GM19468 (cell line): Measurements from ENCODE around the gene STK17B.
A peak's percentile ranks its signal among the peaks of the same experiment; 100 is the strongest.

Experiments
- ATAC-seq: cut with Tn5 transposase; IDR thresholded peaks from one replicate; pipeline ENCODE4 v1.9.1; 2021; ENCODE audit warnings: mild to moderate bottlenecking, moderate library complexity, moderate number of reproducible peaks; ENCODE audit not compliant: unreplicated experiment; ENCODE audit errors: extremely low read depth

The STK17B gene

DNA sequence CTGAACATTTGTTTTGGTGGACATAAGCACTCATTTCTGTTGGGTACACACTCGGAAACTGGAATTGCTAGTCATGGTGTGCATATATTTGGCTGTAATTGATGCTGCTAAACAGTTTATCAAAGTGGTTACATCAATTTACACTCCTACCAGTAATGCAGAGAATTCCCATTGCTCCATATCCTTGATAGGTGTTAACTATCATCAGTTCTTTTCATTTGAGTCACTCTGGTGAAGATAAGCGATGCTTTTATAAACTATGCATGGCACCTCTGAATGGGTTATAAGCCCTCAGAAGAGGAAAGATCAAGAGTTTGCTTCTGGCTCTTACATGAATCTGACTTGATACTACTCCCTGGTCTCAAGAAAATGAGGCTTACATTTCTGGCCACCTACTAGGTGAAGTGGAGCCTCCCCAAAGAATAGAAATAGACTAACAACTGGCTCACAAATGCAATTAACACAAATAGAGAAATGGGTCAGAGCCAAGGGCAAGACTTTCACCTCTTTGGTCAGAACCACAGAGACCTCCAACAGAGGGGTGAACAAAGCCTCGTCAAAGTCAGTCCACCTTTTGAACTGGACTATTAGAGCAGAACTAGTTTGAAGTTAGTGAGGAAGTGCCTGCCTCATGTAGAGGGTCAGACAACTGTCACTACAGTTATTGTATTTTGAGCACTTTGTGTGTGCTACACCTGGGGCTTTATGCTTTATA lies 15.0 kb upstream of the STK17B start:
- ATAC-seq = no peak

DNA sequence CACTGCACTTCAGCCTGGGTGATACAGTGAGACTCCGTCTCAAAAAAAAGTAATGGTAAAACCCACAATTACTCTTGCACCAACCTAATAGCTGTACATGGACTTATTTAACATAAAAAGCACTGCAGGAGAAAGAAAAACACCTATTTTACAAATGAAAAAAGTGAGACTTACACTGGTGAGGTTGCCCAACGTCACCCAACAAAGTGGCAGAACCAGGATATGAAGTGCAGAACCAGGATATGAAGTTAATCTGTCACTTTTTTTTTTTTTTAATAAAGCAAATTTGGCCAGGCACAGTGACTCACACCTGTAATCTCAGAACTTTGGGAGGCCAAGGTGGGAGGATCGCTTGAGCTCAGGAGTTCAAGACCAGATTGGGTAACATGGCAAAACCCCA lies 13.5 kb upstream of the STK17B start:
- no peak for ATAC-seq

DNA sequence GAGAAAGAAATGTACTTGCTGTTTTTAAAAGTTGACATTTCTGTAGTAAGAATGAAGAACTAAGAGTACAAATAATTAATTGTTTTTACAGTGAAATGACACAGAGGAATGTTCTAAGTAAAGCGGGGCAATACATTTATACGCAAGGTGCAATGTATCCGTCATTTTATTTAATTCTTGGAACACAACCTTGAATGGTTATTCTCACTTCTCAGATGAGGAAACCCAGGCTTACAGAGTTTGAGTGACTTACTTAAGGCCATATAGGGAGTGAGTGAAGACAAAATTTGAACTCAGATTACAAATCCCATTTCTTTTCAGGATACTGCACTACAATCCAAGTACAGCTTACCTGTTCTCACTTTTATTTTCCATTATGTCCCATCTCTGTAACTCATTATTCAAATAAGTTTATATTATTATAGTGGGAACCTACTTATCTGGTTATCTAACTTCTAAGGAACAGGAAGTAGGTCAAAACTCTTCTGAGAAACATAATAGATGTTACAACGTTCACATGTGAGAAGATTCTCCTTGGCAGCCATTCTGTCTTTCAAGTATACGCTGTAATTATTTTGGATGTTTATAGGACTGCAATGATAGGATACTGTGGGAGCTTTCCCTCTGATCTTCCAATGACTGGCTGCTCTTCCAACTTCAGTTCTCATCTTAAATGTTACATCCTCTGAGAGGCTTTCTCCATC lies 12.3 kb upstream of the STK17B start:
- no peak for ATAC-seq

DNA sequence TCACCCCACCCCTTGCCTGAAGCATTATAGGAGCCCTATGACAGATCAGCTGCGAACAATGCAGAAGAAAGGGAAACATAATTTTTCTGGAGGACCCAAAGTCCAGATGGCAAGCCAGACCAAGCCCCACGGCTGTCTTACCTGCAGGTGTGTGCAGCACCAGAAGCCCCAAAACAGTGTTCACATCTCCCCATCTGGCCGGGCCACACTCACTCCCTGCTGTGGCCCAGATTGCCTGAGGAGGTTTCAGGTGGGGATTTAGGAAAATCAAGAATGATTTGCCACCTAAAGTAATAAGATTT lies 11.7 kb upstream of the STK17B start:
- no peak for ATAC-seq

DNA sequence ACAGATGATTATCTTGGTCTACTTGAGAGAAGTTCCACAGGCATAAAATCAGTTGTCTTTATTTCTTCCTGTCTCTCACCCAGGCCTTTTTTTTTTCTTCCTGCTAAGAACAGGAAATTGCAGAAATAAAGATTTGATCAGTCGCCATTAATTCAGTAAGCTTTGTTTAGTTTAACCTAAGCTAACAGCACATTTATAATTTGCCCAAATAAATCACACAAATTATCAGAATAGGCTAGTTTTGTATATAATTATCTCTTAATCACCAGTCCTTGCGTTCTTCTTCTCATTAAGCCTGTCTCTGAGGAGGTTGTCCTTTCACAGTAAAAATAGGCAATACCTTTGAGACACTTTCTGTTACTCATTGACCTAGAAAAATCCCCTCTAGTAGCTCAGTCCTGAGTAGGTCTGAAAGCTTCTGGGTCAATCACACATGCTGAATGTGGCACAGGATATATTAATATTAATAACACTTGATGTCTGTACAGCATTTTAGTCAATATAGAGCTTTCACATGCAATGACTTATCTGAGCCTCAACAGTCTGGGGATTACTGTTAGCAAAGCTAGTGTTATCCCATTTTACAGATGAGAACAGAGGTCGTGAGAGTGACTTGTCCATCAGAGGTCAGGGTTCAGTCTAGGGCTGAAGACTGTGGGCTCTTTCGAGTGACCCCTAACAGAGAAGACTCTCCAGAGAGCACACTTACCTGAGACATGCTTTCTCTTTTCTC lies 11.2 kb upstream of the STK17B start:
- peak; percentile 94 for ATAC-seq

DNA sequence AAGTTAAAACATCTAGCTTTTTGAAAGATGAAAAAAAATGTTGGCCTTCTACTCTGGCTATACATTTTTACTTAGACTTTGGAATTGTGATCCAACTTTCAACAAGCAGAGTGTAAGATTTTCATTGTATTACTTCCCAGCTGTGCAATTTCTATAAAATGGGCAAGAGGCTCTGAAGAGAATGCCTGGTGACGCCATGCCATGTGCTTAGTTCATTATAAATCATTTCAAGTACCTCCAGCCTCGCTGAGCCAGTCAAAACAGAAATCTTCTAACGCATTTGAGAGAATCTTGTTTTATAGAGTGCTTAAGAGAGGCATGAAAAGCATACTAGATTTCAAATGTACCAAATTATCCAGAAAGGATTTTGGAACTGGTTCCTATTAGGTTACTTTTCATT lies 10.1 kb upstream of the STK17B start:
- no peak for ATAC-seq

DNA sequence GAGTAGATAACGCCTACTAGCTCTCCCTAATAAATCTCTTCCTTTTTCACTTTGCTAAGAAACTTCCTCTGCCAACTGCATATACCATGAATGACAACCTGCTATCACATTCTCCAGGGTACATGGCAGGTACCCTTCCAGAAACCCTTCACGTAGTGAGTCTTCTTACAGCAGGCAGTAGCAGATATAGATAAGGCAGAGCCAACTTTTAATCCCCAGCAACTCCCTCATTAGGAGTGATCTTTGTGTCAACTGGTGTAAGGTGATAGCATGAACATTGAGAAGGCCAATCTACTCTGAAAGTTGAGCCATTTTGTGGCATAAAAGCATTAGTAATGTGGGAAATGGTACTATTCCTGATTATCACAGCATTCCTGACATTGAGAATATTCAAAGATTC lies 5.7 kb upstream of the STK17B start:
- no peak for ATAC-seq

DNA sequence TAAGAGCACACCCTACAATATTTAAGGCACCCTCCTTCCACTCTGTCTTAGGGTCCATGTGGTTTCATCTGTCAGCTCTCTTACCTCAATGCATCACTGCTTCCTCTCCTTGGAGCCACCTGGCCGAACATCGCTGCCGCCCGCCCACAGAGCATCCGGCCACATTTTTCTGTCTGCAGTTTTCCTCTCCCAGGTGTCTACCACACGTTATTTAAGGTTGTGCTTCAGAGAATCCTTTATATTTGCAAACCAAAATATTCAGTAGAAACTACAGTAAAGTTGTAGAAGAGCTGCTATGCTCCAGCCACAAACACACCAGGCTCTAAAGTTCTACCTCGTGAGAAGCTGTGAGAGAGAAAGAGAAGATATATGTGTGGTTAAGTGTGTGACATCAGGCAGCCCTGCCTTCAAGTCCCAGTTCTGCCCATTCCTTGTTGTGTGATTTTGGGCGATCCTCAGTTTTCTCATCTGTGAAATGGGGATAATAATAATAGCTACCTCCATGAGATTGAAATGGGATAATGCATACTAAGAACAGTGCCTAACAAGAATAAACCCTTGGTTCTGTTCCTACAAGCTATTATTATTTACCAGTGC lies 4.9 kb upstream of the STK17B start:
- ATAC-seq = peak; percentile 57

DNA sequence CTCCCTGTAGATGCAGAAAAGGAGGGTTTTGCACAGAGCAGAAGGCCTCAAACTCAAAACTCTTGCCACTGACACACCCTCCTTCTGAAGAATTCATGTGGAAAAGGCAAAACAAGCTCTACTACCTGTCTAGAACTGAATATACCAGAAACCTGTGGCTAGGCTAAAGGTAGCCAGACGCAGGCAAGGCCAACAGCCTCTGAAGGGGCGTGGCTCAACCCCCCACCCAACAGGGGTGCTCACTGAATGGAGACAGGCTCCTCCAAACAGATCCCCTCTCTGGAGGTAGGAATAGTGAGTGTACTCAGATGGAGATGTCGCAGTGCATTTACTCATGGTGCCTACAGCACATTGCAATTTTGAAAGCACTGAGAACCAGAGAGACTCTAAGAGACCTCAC lies 3.0 kb upstream of the STK17B start:
- ATAC-seq = no peak

DNA sequence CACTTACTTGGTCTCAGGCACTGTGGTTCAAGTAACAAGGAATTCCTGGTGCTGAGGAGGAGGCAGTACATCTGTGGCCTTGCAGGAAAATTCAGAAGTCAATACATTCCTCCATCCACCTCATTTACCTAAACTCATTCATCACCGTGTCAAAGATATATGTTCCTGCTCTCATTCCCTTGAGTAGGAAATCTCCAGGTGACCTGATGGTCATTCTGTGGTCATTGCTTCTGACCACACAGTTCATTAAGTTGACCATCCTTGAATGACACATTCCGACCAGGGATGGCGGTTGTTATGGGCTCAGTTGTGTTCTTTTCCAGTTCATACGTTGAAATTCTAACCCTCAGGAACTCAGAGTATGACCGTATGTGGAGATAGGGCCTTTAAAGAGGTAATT lies 2.1 kb upstream of the STK17B start:
- no peak for ATAC-seq

DNA sequence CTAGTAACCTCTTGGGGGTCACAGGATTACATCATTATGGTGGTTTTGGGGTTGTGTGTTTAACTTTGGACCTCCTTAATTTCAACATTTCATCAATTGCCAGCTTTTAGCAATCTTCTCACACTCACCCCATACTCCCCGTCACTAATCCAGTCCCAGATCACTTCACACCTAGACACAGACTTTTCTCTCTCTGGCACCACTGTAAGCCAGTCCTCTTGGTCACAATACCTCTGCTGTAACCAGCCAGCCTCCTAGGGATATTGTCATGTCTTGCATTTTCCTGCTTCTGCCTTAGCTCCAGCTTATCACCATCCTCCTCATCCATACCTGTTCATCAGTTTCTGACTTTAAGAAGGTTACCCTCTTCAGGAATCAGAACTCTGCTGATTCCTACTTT lies 1.6 kb upstream of the STK17B start:
- no peak for ATAC-seq

DNA sequence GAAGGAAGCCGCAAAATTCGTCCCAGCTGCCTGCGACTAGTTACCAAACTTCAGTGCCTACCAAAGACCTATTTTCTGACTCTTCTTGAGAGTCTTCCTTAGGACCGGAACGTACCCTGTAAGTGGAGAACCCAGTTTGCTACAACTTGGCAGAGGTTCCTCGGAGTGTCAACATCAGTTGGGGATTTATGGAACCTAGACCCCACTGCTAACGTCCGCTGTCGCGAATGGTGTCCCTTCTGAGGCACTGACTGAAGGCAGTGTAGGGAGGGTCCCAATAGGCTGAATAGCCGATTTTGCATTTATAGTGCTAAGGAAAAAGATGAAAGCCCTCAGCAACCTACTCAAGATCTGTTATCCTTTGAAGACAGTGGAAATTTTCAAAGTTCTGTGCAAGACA lies 568 bp upstream of the STK17B start:
- ATAC-seq = no peak

DNA sequence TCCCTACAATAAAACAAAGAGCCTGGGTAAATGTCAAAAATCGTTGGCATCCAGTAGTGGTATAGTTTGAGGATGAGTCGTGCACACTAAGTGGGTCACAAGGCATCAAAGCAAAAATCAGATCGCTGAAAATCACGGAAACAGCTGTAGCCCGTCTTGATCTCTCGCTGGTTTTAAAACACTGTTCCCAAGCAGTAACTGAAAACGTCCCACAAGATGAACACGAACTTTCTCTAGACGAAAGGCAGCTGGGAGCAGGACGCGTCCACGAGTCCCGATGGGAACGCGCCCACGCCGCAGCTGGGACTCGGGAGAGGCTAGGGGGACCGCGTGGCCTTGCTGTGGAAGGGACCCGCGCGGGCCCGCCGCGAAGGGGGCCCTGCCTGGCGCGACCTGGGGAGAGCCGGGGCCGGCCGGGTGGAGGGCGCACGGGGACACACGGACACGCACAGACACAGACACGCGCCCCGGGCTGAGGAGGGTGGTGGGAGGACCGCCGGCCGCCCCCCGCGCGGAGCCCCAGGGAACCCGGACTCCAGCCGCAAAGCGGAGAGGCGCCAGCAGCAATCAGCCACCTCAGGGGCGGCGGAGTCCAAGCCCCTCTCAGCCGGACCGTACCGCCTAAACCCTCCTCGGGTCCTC lies 651 bp downstream of the STK17B start:
- ATAC-seq = no peak

DNA sequence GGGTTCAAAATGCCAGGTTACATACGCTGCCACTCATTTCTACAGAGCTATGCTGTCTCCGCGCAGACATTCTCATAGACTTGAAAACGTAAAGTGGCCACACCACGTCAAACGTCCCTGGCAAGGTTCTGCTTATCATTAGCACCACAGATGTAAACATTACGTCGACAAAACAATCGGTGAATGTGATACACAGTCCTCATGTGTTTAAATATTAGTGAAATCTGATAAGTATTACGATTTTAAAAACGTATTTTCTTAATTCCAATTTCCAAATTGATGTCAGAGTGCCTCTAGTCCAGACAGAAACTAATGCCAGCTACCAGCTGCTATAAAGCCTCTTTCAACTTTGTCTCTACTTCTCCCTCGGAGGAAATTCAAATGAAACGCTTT lies 1.2 kb downstream of the STK17B start:
- no peak for ATAC-seq

DNA sequence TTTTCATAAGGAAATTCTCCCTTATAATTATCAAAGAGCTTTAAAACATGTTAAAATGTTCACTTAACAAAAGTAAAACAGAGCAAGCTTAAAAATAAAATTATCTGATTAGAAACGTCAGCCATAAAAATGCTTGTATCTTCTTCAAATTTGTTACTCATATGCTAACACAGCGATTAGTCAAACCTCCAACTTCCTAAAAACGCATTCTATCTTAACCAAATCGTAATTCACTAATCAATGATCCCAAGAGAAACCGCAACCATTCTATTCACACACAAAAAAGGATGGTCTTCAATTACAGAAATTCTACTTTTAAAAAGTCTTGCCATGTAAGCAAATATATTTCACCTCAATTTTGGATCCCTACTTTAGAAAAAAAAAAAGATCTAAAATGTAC lies 1.9 kb downstream of the STK17B start:
- ATAC-seq = no peak

DNA sequence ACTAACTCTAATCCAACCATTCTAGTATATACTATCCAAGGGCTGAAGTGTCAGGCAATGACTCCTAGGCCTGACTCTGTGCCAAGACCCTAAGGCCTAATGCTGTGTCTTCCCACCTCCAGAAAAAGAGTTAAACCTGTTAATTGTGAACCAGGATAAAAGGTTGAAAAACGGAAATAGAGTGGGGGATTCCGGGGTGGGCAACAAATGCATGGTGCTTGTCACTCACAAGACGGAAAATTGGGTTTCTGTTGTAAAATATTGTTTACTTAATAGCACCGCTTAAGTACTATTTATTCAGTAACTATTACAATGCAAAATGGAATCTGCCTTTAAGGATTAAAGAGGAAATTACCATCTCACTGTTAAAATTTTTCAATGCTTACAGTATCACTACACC lies 3.2 kb downstream of the STK17B start:
- ATAC-seq = no peak

DNA sequence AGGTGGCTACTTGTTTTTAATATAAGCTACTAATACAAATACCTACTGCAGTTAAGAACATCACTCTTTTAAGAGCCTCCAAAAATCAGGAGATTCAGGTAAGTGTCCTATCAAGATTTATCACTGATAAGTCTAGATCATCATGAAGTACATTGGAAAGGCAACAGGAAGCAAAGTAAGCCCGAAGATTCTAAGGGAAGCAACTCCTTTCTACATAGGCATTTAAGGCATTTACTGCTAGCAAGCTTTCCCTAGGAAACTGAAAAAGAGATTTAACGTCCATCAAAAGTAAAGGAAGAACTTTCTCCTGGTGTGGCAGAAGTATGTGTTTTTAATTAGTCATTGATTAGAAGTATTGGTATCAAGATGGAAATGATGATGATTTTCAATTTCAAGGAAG lies 3.7 kb downstream of the STK17B start:
- ATAC-seq = no peak

DNA sequence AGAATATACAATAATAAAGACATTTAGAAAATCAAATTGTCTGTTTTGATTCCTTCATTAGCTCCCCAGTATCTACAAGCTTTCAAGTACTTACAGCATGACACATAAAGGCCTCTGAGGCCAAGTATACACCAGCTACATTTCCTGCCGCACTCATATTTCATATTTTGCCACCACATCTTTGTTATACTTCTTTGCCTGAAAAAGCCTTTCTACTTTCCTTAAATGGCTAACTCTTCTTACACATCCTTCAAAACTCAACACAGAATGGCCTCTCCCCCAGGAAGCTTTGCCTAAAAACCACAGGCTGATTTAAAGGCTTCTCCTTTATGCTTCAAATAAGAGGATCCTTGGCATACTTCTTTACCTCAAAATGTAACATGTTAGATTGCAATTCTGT lies 4.5 kb downstream of the STK17B start:
- no peak for ATAC-seq

DNA sequence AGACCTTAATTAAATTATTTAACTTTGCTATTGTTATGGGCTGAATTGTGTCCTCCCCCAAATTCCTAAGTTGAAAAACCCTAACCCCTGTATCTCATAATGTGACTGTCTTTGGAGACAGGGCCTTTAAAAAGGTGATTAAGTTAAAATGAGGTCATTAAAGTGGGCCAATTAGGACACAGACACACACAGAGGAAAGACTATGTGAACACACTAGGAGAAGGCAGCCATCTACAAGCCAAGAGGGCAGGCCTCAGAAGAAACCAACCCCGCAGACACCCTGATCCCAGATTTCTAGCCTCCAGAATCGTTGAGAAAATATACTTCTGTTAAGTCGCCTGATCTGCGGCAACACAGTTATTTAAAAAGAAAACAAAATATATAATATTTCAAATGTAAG lies 6.4 kb downstream of the STK17B start:
- no peak for ATAC-seq

DNA sequence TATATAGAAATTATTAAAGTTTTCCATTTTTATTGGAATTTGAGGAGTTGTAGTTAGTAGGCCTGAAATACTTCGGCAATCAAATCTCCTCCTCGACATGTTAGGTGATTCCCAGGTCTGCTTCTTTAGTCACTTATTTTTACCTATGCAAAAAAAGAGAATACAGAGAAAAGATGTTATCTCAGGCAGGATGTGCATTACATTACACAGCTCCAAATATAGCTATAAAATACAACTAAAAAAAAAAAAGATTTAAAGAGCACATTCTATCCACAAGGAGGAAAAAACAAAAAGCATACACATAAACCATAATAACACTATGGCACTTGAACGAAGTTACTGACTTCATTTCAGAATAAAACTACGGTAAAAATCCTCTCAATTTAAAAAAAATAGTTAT lies 8.1 kb downstream of the STK17B start:
- no peak for ATAC-seq
